ENCODE data around the gene GAL3ST3. TPM values are rescaled to one million over a fixed set of nuclear protein-coding genes. Genes with fewer than 3 reads are reported as not detected.

GAL3ST3 gene
- total RNA-seq, 2 donors from 2014 or later = not detected

Other genes with a start within 250 kb of the GAL3ST3 start
- gene SNX32, start 215.2 kb downstream of the GAL3ST3 start, total RNA-seq = under 1 TPM; 0.27 to 0.34 TPM
- gene CFL1, start 191.0 kb downstream of the GAL3ST3 start, total RNA-seq = 100 to 1,000 TPM; 642 to 738 TPM
- gene MUS81, start 188.7 kb downstream of the GAL3ST3 start, total RNA-seq = 10 to 100 TPM; 44.9 to 55.0 TPM
- gene EFEMP2, start 176.4 kb downstream of the GAL3ST3 start, total RNA-seq = 1 to 10 TPM; 5.1 to 8.0 TPM
- gene CTSW, start 169.3 kb downstream of the GAL3ST3 start, total RNA-seq = 10 to 100 TPM; 19.7 to 52.7 TPM
- gene FIBP, start 160.7 kb downstream of the GAL3ST3 start, total RNA-seq = 10 to 100 TPM; 27.7 to 30.4 TPM
- 10 to 100 TPM; 27.4 to 28.0 TPM for gene CCDC85B, start 158.5 kb downstream of the GAL3ST3 start, total RNA-seq
- 1 to 10 TPM; 3.7 to 8.5 TPM for gene FOSL1, start 148.8 kb downstream of the GAL3ST3 start, total RNA-seq
- gene C11orf68, start 130.1 kb downstream of the GAL3ST3 start, total RNA-seq = 10 to 100 TPM; 14.1 to 18.1 TPM
- gene DRAP1, start 129.7 kb downstream of the GAL3ST3 start, total RNA-seq = 10 to 100 TPM; 63.1 to 65.7 TPM
- not detected for gene TSGA10IP, start 103.7 kb downstream of the GAL3ST3 start, total RNA-seq
- gene SART1, start 87.4 kb downstream of the GAL3ST3 start, total RNA-seq = 10 to 100 TPM; 74.2 to 80.9 TPM
- gene EIF1AD, start 47.0 kb downstream of the GAL3ST3 start, total RNA-seq = 100 to 1,000 TPM in 1 of 2 donors, 10 to 100 TPM in 1; 85.2 to 100 TPM
- gene BANF1, start 46.7 kb downstream of the GAL3ST3 start, total RNA-seq = 10 to 100 TPM; 47.5 to 58.0 TPM
- gene CST6, start 37.2 kb downstream of the GAL3ST3 start, total RNA-seq = not detected
- gene CATSPER1, start 22.7 kb downstream of the GAL3ST3 start, total RNA-seq = not detected
- 100 to 1,000 TPM; 187 to 208 TPM for gene SF3B2, start 3.2 kb upstream of the GAL3ST3 start, total RNA-seq
- 100 to 1,000 TPM; 215 to 227 TPM for gene PACS1, start 21.1 kb upstream of the GAL3ST3 start, total RNA-seq
- gene KLC2, start 208.5 kb upstream of the GAL3ST3 start, total RNA-seq = 10 to 100 TPM; 55.1 to 58.3 TPM
- 10 to 100 TPM; 72.8 to 89.1 TPM for gene RAB1B, start 219.5 kb upstream of the GAL3ST3 start, total RNA-seq
- gene CNIH2, start 229.0 kb upstream of the GAL3ST3 start, total RNA-seq = 10 to 100 TPM in 1 of 2 donors, 1 to 10 TPM in 1; 9.0 to 14.4 TPM
- gene YIF1A, start 240.0 kb upstream of the GAL3ST3 start, total RNA-seq = 10 to 100 TPM; 32.6 to 35.1 TPM
- gene TMEM151A, start 242.7 kb upstream of the GAL3ST3 start, total RNA-seq = under 1 TPM; 0.16 to 0.32 TPM

All from T-helper 17 cell (primary cell).